Breast epithelium (tissue), 4 donors: ENCODE measurements around the gene PFKP. TPM values are rescaled to one million over a fixed set of nuclear protein-coding genes. Genes with fewer than 3 reads are reported as not detected.

Experiments used
- DNase-seq, 2 donors: peaks; one replicate each; pipeline ENCODE4 v3.0.0-alpha.2; 2019; ENCODE audit warnings: low spot score in 2 of 2
- H3K27ac ChIP-seq, 2 donors: fragments of 200-600 bp; sonication (generic) in 1 of 2; one replicate each; pipeline ENCODE4 v1.5.1; 2016 to 2019; ENCODE audit warnings: mild to moderate bottlenecking in 1 of 2
- H3K27me3 ChIP-seq, 2 donors: fragments of 200-600 bp; sonication (generic) in 1 of 2; one replicate each; pipeline versions ENCODE4 v1.5.1 to v1.6.0; 2017 to 2019; ENCODE audit warnings: control low read depth in 1 of 2, mild to moderate bottlenecking in 1 of 2
- H3K36me3 ChIP-seq: fragments of 200-600 bp; one replicate; pipeline ENCODE4 v1.5.1; 2019
- H3K4me1 ChIP-seq, 2 donors: fragments of 200-600 bp; sonication (generic); one replicate each; pipeline ENCODE4 v1.5.1; 2016 to 2019; ENCODE audit warnings: control low read depth in 1 of 2
- H3K4me3 ChIP-seq, 3 donors: fragments of 200-600 bp; sonication (generic); 1 replicate in 2 of 3; 2 replicates in 1 of 3; pipeline ENCODE4 v1.5.1; 2016 to 2019; ENCODE audit warnings: mild to moderate bottlenecking in 3 of 3, moderate library complexity in 2 of 3
- H3K9me3 ChIP-seq, 2 donors: fragments of 200-600 bp; sonication (generic) in 1 of 2; one replicate each; pipeline ENCODE4 v1.5.1; 2016 to 2019; ENCODE audit warnings: control low read depth in 1 of 2
- POLR2A ChIP-seq: fragments of 450-650 bp; IDR thresholded peaks from one replicate; pipeline ENCODE4 v1.6.1; 2016; ENCODE audit warnings: antibody characterized with exemption, mild to moderate bottlenecking, moderate library complexity
- POLR2AphosphoS5 ChIP-seq, 3 donors: sonication (generic); formaldehyde crosslinking; IDR thresholded peaks; one replicate each; pipeline ENCODE4 v1.6.1; 2017; ENCODE audit warnings: antibody characterized with exemption in 3 of 3
- intact Hi-C: fragments of 100-400 bp; cut with DNase I; formaldehyde crosslinking; loops from one replicate; pipeline ENCODE4 v1.15.1; 2023; ENCODE audit warnings: low total_unique reads
- total RNA-seq, 3 donors: library from RNA; depleted of rRNA; stranded (reverse); fragments of >200 nt; gene quantifications; one replicate each; pipeline ENCODE4 v1.1.0, GENCODE V29; 2016
- TF ChIP-seq, protein P1 (sequence below), 3 donors: fragments of 450-650 bp; IDR thresholded peaks; one replicate each; pipeline ENCODE4 v1.5.1; 2016 to 2017; ENCODE audit warnings: antibody characterized with exemption in 3 of 3, mild to moderate bottlenecking in 3 of 3, moderate library complexity in 3 of 3

PFKP gene
- total RNA-seq, 3 donors from 2014 or later: 16.0 to 37.0 (median 32.9) TPM

DNA sequence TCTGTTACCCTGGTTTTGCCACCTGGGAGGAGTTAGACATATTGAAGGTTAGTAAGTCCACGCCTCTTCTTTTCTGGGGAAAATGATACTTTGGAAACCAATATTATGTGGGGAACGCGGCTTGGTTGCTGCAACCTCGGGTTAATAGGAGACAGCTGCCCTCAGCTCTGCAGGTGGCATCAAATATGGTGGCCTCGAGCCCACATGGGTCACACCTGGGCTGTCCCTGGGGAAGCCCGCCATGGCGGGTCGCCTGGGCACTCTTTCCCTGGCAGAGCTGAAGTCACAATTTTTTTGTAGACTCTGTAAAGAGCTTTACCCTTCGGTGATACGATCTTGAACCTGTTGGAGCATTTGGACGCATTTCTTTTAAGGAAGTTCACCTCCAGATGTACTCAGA, 2.5 kb downstream of the PFKP start:
- no peaks in the 10 kb centered on the region for H3K36me3 ChIP-seq
- H3K4me1 ChIP-seq: no peaks in the 10 kb centered on the region
- H3K27me3 ChIP-seq: no peaks in the 10 kb centered on the region
- no peak for TF ChIP-seq POLR2AphosphoS5 (IDR thresholded peaks at IDR 0.05)
- TF ChIP-seq, protein P1, sequence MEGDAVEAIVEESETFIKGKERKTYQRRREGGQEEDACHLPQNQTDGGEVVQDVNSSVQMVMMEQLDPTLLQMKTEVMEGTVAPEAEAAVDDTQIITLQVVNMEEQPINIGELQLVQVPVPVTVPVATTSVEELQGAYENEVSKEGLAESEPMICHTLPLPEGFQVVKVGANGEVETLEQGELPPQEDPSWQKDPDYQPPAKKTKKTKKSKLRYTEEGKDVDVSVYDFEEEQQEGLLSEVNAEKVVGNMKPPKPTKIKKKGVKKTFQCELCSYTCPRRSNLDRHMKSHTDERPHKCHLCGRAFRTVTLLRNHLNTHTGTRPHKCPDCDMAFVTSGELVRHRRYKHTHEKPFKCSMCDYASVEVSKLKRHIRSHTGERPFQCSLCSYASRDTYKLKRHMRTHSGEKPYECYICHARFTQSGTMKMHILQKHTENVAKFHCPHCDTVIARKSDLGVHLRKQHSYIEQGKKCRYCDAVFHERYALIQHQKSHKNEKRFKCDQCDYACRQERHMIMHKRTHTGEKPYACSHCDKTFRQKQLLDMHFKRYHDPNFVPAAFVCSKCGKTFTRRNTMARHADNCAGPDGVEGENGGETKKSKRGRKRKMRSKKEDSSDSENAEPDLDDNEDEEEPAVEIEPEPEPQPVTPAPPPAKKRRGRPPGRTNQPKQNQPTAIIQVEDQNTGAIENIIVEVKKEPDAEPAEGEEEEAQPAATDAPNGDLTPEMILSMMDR (IDR thresholded peaks at IDR 0.05): no peak
- TF ChIP-seq POLR2A: no peak
- DNase-seq: no peak
- H3K9me3 ChIP-seq: no peaks in the 10 kb centered on the region
- H3K4me3 ChIP-seq: no peak overlapping the region
- intact Hi-C loops: no loop called here
- no peak overlapping the region for H3K27ac ChIP-seq

DNA sequence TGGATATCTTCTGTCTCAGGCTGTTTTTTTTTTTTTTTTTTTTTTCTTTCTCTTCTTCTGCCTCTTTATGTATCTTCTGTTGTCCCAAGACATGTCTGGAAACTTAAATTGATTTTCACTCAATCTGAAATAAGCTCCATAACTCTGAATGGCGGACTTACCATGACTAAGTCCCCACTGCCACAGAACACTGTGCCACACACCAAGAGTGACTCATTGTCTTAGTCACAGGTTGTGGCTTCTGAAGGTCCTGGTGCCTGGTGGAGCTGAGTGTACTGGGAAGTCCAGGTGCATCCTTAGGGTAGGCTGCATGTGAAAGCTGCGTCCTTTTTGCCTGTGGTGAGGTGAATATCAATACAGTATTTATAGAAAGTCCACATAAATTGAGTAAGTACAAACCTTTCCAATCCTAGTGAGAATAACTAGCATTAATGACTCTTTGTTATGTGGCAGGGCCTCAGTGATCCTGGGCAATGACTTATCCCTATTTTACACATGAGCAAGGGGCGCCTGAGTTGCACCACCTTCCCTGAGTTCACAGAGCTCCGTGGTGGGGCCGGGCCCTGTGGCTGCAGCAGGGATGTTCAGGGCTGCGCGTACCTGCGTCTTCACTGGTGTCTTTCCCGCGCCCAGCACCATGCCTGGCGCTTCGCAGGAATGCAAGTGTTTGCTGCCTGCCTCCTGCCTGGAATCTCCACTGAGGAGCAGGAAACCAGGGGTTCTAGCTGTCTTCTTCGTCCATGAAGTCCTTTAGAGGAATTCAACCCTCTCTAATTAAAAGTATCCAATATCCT, 4.3 kb downstream of the PFKP start:
- TF ChIP-seq, protein P1 (IDR thresholded peaks at IDR 0.05): no peak
- TF ChIP-seq POLR2AphosphoS5 (IDR thresholded peaks at IDR 0.05): no peak
- no peak for TF ChIP-seq POLR2A
- Histone ChIP-seq H3K36me3 (no peaks in the 10 kb centered on the region), H3K4me3 (no peak overlapping the region), H3K4me1 (no peaks in the 10 kb centered on the region), H3K9me3 (no peaks in the 10 kb centered on the region), H3K27ac (no peak overlapping the region), H3K27me3 (no peaks in the 10 kb centered on the region)
- intact Hi-C loops: no loop called here
- DNase-seq: no peak

DNA sequence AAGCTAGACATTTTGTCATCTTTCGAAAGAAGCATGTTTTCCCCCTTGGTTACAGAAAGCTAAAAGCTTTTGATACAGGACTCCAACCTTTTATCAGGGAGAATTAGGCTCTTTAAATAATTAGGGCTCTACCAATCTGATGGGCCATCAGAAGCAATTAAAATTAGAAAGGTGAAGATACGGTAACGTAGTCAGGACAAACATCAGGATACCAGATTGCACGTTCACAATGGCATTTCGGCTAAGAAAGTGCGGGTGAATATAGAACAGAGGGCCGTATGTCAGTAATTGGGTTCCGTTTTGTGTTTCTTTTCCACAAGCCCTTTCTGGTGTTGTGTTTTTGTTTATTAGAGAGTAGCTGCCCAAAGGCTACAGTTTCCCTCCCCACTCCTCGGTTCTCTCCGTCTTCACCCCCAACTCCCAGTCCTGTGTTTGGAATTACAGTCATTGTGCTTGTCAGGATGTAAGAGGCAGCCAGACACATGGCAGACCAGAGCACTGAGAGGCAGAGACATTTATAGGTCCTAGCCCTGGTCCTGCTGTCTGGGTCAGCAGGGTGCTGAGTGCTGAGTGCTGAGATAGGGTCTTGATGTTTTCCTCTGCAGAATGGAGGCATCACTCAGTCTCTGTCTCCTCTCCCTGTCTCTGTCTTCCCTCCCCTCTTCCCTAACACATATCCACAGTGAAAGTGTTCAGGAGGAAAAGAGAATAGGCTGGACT, 5.5 kb downstream of the PFKP start:
- Histone ChIP-seq H3K4me3 (no peak overlapping the region), H3K27ac (no peak overlapping the region), H3K36me3 (no peaks in the 10 kb centered on the region), H3K27me3 (no peaks in the 10 kb centered on the region), H3K4me1 (no peaks in the 10 kb centered on the region), H3K9me3 (no peaks in the 10 kb centered on the region)
- DNase-seq: no peak
- intact Hi-C loops: no loop called here
- no peak for TF ChIP-seq POLR2AphosphoS5 (IDR thresholded peaks at IDR 0.05)
- TF ChIP-seq, protein P1 (IDR thresholded peaks at IDR 0.05): no peak
- TF ChIP-seq POLR2A: no peak

DNA sequence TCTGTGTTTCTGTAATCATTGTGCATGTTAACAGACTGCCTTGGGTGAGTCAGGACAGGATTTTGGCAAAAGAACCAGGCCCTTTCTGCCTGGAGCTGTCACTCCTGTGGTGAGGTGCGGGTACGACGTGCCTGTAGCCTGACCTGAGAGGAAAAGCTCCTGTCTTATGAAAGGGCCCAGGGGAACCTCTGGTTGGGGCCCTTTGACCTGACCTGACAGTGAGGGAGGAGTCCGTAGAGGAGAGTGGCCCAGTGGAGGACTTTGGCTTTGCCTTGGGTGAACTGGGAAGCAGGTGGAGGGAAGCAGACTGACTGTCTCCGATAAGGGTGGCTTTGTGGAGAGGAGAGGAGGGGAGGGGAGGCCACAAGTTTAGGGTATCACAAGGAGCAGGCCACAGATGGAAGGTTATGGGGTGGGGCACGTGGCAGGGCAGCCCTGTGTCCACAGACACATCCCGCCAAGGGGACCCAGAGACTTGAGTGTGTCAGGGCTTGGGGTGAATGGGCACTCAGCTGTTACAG, 6.9 kb downstream of the PFKP start:
- no peak for DNase-seq
- Histone ChIP-seq H3K4me1 (no peaks in the 10 kb centered on the region), H3K36me3 (no peaks in the 10 kb centered on the region), H3K27ac (no peak overlapping the region), H3K9me3 (no peaks in the 10 kb centered on the region), H3K4me3 (no peak overlapping the region), H3K27me3 (no peaks in the 10 kb centered on the region)
- no peak for TF ChIP-seq POLR2A
- intact Hi-C loops: no loop called here

DNA sequence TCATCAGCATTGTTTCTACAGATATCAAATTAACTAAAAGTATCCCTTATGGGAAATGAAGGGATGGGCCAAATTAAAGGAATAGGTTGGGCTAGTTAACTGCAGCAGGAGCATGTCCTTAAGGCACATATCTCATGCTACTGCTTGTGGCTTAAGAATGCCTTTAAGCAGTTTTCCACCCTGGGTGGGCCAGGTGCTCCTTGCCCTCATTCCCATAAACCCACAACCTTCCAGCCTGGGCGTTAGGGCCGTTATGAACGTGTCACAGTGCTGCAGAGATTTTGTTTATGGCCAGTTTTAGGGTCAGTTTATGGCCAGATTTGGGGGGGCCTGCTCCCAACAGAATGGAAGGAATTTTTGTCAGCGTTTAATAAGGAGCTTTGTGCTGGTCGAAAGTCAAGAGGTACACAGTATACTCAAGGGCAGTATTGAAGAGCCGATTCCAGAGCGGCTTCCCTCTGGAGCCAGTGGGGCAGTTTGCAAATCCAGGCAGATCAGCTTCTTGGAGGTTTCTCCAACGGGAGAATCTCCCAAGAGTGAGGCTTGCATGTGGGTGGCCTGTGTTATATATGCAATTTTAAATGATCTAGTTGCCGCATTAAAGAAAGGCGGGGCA, 7.7 kb downstream of the PFKP start:
- no peaks in the 10 kb centered on the region for H3K36me3 ChIP-seq
- H3K9me3 ChIP-seq: no peaks in the 10 kb centered on the region
- no peaks in the 10 kb centered on the region for H3K4me1 ChIP-seq
- TF ChIP-seq, protein P1 (IDR thresholded peaks at IDR 0.05): no peak
- TF ChIP-seq POLR2A: no peak
- no peak for TF ChIP-seq POLR2AphosphoS5 (IDR thresholded peaks at IDR 0.05)
- H3K27me3 ChIP-seq: no peaks in the 10 kb centered on the region
- no peak overlapping the region for H3K4me3 ChIP-seq
- intact Hi-C loops: no loop called here
- no peak overlapping the region for H3K27ac ChIP-seq
- DNase-seq: no peak
